HG03045 (cell line): ENCODE results near the gene PMF1.
"Not testable (repeated sequence)": the region's sequence is repeated elsewhere in the genome, so short reads cannot be mapped to it uniquely, and the experiment has no call there.

Experiments
- ATAC-seq: cut with Tn5 transposase; IDR thresholded peaks from one replicate; pipeline ENCODE4 v1.9.1; 2021; ENCODE audit warnings: mild to moderate bottlenecking, moderate library complexity; ENCODE audit not compliant: unreplicated experiment

PMF1 gene, protein sequence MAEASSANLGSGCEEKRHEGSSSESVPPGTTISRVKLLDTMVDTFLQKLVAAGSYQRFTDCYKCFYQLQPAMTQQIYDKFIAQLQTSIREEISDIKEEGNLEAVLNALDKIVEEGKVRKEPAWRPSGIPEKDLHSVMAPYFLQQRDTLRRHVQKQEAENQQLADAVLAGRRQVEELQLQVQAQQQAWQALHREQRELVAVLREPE

DNA sequence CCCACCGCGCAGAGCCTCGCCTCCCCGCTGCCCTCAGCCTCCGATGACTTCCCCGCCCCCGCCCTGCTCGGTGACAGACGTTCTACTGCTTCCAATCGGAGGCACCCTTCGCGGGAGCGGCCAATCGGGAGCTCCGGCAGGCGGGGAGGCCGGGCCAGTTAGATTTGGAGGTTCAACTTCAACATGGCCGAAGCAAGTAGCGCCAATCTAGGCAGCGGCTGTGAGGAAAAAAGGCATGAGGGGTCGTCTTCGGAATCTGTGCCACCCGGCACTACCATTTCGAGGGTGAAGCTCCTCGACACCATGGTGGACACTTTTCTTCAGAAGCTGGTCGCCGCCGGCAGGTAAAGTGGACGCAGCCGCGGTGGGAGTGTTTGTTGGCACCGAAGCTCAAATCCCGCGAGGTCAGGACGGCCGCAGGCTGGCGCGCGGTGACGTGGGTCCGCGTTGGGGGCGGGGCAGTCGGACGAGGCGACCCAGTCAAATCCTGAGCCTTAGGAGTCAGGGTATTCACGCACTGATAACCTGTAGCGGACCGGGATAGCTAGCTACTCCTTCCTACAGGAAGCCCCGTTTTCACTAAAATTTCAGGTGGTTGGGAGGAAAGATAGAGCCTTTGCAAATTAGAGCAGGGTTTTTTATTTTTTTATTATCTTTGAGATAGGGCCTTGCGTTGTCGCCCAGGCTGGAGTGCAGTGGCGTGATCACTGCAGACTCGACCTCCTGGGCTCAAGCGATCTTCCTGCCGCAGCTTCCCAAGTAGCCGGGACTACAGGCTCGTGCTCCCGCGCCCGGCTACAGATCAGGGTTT is at the start of gene PMF1:
Gene PMF1, plus strand, starts transcription at position 175 of the 811 bp plus-strand sequence. Its CDS starts 9 bp downstream, at position 184.
- peak; percentile 89 for ATAC-seq

DNA sequence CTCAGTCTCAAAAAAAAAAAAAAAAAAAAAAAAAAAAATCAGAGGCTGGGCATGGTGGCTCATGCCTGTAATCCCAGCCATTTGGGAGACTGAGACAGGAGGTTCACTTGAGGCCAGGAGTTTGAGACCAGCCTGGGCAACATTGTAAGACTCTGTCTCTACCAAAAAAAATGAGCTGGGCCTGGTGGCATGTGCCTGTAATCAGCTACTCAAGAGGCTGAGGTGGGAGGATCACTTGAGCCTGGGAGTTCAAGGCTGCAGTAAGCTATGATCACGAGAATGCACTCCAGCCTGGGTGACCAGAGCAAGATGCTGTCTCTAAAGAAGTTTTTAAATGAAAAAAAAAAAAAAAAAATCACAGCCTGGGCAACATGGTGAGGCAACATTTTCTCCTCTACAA is 49.1 kb upstream of the PMF1 start:
- ATAC-seq: no peak

- ATAC-seq: no peak
Observed at GRCh38 chr1:156164125-156164831, 48.5 kb upstream of the PMF1 start.

DNA sequence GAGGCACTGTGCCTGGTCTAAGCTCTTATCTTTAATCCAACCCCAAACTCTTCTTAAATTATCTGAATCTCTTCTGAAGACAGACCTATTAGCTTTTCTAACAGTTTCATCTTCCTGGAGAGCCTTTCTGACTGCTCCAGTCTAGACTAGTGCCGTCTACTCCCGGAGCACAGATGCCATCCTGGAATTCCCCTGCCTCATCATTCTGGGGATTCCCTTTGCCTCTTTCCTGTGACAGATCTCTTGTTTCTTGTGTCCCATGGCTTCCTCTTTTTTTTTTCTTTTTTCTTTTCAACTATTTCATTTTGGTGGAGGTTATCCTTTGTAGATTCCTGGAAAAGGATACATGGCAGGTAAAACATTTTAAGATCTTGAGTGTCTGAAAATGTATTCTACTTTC is 47.7 kb upstream of the PMF1 start:
- no peak for ATAC-seq

- ATAC-seq: no peak
Observed at GRCh38 chr1:156167536-156167935, 45.3 kb upstream of the PMF1 start.

GRCh38 chr1:156172696-156173470 is 39.9 kb upstream of the PMF1 start:
- ATAC-seq: no peak

DNA sequence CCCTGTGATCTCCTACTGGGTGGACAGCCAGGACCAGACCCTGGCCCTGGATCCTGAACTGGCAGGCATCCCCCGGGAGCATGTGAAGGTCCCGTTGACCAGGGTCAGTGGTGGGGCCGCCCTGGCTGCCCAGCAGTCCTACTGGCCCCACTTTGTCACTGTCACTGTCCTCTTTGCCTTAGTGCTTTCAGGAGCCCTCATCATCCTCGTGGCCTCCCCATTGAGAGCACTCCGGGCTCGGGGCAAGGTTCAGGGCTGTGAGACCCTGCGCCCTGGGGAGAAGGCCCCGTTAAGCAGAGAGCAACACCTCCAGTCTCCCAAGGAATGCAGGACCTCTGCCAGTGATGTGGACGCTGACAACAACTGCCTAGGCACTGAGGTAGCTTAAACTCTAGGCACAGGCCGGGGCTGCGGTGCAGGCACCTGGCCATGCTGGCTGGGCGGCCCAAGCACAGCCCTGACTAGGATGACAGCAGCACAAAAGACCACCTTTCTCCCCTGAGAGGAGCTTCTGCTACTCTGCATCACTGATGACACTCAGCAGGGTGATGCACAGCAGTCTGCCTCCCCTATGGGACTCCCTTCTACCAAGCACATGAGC is 36.1 kb upstream of the PMF1 start:
- no peak for ATAC-seq

DNA sequence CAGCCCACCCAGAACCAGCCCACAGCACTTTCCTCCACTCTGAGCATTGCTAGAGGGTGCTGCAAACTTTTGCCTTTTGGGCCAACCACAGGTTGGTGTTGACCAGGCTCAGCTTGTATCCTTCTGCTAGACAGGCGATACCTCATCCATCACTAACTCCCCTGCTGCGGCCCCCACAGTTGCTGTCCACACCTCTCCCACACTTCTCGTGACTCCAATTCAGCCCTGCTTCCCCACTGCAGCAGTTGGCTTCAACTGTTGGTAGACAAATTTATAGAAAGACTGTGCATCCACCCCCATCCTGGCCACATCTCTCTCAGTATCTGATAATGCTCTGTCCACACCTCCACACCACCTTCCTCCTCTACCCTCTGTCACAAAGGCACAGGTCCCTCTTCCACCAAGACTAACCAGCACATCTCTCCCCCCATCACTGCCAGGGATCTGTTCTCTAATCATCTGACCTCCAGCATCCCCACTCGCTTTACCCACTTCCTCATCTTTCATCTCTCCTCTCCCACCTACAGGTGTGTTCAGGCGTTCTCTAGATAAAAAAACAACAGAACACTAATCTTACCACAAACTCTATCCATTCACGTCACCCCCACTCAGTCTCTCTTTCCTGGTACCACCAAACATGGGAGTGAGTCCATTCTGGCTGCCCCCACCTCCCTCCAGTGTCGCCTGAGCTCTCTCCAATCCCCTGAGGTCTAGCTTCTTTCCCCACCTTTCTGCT is 34.7 kb upstream of the PMF1 start:
- no peak for ATAC-seq

DNA sequence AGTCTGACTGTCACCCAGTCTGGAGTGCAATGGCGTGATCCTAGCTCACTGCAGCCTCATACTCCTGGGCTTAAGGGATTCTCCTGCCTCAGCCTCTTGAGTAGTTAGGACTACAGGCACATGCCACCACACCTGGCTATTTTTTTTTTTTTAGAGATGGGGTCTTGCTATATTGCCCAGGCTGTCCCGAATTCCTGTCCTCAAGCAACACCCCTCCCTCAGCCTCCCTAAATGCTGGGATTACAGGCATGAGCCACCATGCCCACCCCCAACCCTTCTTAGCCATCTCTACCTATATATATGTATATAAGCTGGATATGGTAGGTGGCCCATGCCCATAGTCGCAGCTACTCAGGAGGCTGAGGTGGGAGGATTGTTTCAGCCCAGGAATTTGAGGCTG is 32.3 kb upstream of the PMF1 start:
- ATAC-seq: no peak

DNA sequence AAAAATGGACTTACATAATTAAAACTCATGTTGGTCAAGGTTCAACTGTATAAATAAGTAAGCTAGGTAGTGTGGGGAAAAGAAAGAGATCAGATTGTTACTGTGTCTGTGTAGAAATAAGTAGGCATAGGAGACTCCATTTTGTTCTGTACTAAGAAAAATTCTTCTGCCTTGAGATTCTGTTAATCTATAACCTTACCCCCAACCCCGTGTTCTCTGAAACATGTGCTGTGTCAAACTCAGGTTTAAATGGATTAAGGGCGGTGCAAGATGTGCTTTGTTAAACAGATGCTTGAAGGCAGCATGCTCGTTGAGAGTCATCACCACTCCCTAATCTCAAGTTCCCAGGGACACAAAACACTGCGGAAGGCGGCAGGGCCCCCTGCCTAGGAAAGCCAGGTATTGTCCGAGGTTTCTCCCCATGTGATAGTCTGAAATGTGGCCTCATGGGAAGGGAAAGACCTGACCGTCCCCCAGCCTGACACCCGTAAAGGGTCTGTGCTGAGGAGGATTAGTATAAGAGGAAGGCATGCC is 31.3 kb upstream of the PMF1 start:
- ATAC-seq: not testable (repeated sequence)

GRCh38 chr1:156182010-156182779 is 30.6 kb upstream of the PMF1 start:
- ATAC-seq: not testable (repeated sequence)

DNA sequence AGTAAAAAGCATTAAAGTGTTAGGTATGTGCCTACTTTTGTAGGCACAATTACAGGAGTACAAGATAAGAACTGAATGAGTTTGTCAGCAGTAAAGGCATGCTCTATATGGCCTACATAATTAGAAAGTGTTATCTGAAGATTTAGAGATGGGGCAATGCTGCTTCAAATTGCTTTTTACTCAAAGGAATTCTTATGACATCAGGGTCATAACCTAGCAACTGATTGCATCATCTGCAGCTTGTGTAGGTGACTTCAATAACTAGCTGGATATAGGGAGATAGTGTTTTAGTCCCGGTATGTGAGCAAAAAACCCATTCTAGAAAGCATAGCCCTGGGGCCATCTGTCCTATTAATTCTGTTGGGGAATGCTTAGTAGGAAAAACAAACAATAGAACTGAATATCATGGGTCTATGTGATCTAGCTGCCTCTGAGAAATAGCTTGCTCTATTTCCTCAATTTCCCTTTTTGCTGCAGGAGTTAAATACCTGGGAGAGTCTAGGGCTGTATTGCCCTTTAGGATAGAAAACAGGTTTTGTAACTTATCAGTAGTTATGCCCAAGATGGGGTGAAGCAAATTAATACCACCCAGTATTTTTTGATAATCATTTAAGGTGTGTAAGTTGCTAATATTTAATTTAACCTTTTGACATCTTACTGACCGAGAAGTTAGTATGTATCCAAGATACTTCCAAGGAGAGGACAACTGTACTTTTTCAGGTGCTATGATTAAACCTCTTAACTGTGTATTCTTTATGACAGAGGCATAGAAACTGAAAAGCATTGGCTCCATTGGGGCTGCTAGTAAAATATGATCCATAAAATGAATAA is 26.2 kb upstream of the PMF1 start:
- ATAC-seq: not testable (repeated sequence)

GRCh38 chr1:156190265-156190664 is 22.5 kb upstream of the PMF1 start:
- not testable (repeated sequence) for ATAC-seq

DNA sequence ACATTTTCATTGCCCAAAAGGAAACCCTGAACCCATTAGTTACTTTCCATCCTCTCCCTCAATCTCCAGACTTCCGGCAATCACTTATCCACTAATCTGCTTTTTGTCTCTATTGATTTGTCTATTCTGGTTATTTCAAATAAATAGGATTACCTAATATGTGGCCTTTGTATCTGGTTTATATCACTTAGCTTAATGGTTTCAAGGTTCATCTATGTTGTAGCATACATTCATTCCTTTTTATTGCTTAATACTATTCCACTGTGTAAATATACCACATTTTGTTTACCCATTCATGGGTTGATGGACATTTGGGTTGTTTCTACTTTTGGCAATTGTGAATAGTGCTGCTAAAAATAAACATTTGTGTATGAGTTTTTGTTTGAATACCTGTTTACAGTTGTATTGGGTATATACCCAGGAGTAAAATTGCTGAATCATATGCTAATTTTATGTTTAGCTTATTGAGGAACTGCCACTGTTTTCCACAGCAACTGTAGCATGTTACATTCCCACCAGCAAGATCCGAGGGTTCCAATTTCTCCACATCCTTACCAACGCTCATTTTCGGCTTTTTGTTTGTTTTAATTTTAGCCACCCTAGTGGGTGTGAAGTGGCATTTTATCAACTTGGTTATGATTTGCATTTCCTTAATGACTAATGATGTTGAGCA is 21.4 kb upstream of the PMF1 start:
- no peak for ATAC-seq

GRCh38 chr1:156193208-156193487 is 19.7 kb upstream of the PMF1 start:
- no peak for ATAC-seq

- ATAC-seq: peak; percentile 95
Observed at GRCh38 chr1:156193488-156194299, 19.1 kb upstream of the PMF1 start, which contains the start of gene SLC25A44. SLC25A44 (plus strand) TSS chr1:156194104; CDS start chr1:156199848, 5,744 bp downstream.

- ATAC-seq: no peak
Observed at GRCh38 chr1:156194300-156194652, 18.5 kb upstream of the PMF1 start.
